HG03558 (cell line): Measurements from ENCODE around the gene RDH13.
"Not testable (repeated sequence)": the region's sequence is repeated elsewhere in the genome, so short reads cannot be mapped to it uniquely, and the experiment has no call there.

Source experiments
- ATAC-seq: cut with Tn5 transposase; IDR thresholded peaks from one replicate; pipeline ENCODE4 v1.9.1; 2021; ENCODE audit warnings: moderate number of reproducible peaks; ENCODE audit not compliant: unreplicated experiment; ENCODE audit errors: extremely low read depth

The RDH13 gene

DNA sequence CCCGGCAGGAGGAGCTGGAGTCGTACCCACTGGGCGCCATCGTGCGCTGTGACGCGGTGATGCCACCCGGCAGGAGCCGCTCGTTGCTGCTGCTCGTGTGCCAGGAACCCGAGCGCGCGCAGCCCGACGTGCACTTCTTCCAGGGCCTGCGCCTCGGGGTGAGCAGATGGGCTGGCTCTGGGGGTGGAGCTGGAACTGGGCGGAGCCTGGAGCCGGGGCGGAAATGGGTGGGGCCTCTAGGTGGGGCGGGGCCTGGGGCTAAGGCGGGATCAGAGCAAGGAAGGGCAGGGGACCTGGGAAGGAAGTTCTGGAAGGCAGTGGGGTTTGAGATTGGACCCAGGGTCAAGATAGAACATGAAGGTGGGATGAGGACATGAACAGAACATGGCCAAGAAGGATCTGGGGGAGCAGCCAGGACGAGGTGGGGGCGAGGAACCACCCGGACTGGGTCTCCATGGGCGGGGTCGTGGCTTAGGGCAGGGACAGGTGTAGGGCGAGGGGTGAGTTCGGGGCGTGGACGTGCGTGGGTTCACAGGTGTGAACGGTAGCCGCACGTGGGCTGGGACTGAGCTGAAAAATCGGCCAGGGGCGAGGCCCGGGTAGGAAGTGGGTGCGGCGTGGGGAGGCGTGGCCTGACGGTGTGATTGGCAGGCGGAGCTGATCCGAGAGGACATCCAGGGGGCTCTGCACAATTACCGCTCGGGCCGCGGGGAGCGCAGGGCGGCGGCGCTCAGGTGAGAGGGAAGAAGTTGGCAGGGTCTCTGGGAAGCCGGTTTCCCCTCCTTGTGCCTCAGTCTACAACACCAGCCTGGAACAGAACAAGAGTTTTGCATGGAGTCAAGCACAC lies 17.4 kb upstream of the RDH13 start:
- no peak for ATAC-seq

DNA sequence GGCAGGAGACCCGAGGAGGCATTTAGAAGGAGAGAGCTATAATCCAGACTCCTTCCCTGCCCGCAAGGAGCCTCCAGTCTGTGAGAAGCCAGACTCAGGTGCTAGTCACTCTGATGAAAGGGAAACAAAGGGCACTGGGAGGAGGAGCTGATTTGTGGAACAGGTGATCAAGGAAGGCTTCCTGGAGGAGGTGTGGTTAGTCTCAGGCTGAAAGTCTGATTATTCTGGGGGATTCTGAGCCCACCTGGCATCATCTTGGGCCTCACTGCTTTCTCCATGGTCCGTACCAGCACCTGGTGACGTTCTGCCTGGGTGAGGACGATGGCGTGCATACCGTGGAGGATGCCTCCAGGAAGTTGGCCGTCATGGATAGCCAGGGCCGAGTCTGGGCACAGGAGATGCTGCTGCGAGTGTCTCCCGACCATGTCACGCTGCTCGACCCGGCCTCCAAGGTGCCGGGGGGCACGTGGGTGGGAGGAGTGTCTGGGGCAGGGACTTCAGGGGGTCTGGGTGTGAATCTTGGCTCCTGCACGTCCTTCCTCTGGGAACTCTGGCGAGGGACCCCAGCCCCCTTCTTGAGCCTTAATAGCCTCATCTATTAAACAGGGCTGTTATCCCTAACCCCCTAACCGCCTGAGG lies 16.6 kb upstream of the RDH13 start:
- ATAC-seq, result no peak

DNA sequence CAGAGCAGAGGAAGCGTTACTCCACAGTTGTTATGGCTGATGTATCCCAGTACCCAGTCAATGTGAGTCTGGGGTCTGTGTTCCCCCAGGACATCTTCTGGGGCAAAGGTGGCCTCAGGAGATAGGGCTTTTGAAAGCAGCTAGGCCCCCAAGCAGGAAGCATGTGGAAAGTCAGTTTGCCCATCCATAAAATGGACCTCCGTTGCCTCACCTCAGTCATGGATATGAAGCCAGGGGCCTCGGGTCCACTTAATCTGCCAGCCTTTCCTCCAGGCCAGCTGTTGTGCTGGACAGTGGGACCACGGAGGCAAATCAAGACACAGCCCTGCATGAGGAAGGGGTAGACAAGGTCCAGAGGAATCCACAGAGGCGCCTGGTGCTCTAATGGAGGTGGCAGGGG lies 16.0 kb upstream of the RDH13 start:
- no peak for ATAC-seq

DNA sequence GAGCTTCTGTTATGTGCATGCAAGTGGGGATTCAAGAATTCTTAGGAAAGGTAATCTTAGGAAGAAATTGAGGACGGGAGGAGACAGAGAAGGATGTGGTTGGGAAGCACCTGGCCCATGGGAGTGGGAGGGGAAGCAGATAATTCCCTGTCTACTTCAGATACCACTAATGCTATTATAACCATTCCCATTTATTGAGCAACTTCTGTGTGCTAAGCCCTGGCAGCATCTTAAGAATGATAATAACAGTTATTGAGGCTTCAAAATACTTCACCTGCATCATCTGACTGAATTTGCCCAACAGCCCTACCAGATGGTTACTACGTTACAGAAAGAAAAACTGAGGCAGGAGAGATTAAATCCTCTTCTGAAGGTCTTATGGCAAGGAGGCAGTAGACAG lies 14.2 kb upstream of the RDH13 start:
- no peak for ATAC-seq

DNA sequence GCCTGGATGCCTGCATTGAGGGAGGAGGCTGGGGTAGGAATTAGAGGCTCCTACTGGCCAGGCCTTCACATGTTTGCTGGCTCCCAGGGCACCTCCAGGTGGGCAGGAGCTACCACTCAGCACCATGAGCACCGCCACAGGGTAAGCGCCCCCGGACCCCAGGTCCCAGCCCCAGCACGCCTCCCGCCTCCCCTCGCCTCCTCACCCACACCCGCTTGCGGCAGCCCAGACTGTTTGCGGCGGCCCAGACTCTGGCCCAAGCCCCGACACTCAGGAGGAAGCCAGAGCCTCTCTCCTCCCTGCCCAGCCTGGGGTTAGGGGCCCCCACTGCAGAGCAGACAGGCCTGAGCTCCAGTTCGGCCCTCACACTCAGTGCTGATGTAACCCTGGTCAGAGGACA lies 13.4 kb upstream of the RDH13 start:
- ATAC-seq, result no peak

DNA sequence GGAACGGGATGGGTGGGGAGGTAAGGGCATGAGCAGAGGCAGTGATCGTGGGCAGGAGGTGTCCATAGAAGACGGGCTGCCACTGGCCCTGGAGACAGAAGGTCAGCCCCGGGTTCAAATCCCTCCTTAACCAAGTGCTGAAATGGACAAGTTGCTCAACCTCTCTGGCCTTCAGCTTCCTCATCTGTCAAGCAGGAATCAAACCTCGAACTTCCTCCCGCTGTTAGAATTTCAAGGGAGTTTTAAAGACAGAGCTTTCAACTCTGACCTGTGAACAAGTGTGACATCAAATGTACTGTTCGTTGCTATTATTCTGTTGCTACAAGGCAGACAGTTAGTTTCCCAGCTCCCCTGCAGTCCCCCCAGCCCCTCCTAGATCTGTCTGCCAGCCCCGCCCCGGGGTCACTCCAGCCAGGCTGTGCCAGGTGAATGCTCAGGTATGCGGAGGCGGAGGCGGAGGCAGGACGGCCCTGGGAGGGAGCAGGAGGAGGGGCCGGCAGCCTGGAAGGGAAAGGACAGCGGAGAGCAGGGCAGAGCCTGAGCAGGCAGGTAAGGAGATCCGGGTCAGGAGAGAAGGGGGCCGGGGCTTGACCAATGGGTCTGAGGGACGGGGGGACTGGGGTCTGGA lies 12.5 kb upstream of the RDH13 start, which contains the start of gene EPS8L1:
EPS8L1 (plus strand) TSS at position 499 of the 628 bp plus-strand sequence. CDS start 576 bp downstream, outside the sequence.
- no peak for ATAC-seq

DNA sequence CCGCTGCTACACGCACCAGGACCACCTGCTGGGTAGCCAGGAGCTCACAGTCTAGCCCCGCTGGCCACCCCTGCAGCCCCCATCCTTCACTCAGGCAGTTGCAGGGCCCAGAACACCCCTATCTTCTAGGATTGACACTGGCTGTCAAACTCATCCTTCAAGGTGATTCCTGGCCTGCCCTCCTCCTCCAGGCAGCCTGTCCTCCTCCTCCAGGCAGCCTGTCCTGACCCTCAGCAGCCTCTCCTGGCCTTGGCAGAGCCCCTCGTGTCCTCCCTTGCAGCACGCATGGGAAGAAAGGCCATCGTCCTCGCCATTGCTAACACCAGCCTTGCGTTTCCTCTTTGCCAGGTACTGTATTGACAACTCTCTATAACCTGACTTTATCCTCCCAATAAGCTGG lies 9.0 kb upstream of the RDH13 start:
- no peak for ATAC-seq

DNA sequence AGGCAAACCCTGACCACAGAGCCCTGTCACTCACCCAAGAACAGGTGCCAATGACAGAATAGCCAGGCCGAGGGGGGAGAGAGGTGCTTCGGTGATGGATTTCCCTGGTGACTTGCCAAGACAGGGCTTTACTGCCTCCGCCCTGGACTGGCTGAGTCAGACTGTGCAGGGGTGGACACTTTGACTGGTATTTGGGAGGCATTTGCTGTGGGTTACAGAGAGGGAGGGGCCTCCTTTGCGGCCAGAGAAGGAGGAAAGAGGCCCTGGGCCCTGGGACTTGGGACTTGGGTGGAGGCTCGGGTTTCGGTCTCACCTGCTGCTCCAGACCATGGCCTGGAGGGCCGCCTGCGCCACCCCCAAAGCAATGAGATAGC lies 8.2 kb upstream of the RDH13 start:
- no peak for ATAC-seq

DNA sequence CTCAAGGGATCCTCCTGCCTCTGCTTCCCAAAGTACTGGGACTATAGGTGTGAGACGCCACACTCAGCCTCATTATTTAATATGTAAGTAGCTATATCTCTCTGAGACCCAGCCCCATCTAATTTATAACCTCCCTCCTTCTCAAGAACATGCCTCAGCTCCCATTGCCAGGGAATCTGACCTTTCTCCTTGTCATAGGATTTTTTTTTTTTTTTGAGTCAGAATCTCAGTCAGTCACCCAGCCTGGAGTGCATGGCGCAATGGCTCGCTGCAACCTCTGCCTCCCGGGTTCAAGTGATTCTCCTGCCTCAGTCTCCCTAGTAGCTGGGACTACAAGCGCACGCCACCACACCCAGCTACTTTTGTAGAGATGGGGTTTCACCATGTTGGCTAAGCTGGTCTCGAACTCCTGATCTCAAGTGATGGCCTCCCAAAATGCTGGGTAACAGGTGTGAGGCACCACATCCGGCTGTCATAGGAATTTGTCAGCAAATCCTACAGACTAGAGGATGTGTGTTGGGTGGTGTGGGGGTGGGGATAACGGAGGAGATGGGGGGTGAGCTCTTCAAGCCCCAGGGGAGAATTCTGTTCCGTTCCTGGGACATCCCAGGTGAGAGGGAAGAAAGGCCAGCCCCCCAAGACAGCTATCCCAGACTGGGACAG lies 7.6 kb upstream of the RDH13 start:
- ATAC-seq, result no peak

DNA sequence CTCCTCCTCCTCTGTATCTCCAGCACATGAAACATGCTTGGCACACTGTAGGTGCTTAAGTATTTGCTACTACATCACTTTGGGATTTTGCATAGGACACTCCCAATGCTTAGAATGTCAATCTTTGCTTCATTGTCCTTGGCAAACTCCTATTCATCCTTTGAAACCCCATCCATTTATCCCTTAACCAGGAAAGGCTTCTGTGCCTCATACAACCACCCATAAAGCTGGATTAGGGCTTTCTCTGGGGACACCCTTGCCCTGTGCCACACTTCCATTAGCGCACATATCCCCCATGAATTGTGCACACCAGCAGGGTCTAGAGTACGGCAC lies 6.9 kb upstream of the RDH13 start:
- no peak for ATAC-seq

DNA sequence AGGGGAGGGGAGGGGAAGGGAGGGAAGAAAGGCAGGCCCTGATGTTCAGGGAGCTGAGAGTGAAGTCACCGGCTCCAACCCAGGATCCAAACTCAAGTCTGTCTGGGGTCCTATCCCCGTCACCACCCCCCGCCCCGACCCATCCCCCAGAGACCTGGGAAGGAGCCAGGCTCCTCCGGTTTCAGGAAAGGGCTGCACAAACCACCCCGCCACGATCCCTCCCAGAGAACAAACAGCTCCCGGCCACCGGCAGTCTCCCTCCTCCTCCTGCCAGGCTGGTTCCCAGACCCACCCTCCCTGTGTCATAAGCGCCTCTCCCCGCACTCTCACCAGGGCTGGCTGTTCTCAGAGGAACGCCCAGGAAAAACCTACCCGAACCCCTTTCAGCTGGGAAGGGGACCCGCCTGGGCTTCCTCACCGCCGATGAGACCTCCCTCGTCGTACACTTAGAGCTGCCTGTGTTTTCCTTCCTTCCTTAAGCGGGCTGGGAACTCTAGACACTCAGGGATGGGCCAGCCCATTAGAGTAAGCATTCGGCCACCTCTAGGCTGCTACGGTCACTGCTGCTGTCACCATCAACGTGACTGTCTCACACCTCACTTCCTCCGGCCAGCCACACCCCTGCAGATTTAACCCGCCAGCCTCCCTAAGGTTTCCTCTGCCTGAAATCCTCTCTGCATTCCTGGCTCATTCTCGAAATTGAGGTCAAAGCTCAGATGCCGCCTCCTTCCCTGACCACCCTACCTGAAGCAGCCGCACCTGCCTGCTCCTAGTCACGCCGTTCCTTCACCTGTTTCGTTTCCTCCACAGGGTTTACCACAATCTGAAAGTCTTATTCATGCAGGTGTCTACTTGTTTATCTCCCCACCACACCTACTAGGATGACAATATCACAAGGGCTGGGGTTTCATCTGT lies 6.3 kb upstream of the RDH13 start:
- ATAC-seq, result no peak

DNA sequence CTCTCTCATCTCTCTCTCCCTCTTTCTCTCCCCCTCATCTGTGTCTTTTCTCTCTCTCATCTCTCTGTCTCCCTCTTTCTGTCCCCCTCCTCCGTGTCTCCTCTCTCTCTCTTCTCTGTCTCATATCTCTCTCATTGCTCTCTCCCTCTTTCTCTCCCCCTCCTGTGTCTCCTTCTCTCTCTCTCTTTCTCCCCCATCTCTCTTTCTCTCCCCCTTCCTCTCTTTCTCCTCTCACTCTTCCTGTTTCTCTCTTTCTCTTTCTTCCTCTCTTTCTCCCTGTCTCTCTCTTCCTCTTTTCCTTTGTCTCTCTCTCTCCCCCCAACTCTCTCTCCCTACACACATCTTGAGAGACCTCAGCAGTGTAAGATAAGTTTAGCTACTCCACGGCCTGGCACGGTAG lies 4.9 kb upstream of the RDH13 start:
- no peak for ATAC-seq

DNA sequence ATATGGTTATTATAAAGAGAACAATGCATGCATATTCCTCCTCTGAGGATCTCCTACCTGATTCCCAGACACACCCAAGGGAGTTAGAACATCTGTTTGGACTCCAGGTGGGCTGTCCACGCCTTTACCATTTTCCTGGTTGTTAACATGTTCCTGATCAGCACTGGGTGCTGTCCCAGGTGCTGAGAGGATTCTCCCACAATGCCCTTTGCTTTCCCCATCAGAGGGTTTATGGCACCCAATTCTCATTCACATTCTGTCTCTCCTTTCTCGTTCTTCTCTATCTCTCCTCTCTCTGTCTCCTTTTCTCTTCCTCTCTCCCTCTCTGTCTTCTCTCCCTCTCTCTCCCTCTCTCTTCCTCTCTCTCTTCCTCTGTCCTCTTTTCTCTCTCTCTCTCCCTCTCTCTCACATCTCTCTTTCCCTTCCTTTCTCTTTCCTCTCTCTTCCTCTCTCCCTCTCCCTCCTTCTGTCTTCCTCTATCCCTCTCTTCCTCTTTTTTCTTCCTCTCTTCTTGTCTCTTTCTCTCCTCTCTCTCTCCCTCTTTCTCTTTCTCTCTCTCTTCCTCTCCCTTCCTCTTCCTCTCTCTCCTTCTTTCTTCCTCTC lies 3.3 kb upstream of the RDH13 start:
- ATAC-seq, result no peak

DNA sequence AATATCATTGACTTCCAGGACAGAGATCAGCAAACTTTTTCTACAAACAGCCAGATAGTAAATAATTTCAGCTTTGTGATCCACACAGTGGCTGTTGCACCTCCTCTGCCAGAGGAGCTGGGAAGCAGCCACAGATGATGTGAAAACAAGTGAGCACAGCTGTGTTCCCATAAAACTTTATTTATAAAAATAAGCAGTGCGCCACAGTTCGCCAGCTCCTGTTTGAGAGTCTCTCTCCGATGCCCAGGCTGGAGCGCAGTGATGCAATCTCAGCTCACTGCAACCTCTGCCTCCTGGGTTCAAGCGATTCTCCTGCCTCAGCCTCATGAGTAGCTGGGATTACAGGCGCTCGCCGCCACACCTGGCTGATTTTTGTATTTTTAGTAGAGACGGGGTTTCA lies 2.6 kb upstream of the RDH13 start:
- ATAC-seq, result not testable (repeated sequence)

DNA sequence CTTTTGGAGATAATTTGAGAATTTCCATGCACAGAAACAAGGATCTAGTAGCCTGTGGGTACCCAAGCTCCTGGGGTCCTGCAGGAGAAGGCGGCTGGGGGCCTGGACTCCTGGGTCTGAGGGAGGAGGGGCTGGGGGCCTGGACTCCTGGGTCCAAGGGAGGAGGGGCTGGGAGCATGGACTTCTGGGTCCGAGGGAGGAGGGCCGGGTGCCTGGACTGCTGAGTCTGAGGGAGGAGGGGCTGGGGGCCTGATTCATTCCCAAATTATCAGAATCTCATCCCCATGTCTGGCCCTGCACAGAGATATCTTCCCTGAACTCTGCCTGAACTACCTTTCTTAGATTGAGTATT lies 520 bp upstream of the RDH13 start:
- no peak for ATAC-seq

DNA sequence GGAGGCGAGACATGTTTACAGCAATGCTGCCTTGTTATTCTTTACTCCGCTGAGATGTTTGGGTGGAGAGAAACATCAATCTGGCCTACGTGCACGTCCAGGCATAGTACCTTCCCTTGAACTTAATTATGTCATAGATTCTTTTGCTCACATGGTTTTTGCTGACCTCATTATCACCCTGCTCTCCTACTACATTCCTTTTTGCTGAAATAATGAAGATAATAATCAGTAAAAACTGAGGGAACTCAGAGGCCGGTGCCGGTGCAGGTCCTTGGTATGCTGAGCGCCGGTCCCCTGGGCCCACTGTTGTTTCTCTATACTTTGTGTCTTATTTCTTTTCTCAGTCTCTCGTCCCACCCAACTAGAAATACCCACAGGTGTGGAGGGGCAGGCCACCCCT lies 2.7 kb downstream of the RDH13 start:
- ATAC-seq, result not testable (repeated sequence)

DNA sequence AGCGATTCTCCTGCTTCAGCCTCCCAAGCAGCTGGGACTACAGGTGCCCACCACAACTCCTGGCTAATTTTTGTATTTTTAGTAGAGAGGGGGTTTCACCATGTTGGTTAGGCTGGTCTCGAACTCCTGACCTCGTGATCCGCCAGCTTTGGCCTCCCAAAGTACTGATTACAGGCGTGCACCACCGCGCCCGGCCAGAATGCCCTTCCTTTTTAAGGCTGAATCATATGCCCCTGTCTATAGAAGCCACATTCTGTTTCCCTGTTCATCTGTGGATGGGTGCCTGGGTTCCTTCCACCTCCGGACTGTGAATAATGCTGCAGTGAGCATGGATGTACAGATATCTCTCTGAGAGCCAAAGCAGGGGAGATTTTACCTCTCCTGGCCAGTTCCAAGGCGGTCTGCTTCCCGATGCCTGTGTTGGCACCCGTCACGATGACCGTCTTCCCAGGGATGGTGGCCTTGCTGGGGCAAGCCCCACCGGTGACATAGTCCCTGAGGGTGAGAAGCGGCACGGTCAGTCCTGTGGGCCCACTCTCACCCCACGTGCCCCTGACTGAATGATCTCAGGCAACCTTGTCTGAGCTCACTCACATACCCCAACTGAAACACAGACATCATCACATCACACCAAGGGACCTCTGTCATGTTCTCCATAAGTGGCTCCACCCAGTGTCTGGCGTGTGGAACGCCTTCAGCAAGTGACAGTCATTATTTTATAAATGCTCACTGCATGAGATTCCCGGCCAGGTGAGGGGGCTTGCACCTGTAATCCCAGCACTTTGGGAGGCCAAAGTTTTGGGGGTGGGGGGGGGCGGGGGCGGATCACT lies 4.0 kb downstream of the RDH13 start:
- ATAC-seq, result no peak

DNA sequence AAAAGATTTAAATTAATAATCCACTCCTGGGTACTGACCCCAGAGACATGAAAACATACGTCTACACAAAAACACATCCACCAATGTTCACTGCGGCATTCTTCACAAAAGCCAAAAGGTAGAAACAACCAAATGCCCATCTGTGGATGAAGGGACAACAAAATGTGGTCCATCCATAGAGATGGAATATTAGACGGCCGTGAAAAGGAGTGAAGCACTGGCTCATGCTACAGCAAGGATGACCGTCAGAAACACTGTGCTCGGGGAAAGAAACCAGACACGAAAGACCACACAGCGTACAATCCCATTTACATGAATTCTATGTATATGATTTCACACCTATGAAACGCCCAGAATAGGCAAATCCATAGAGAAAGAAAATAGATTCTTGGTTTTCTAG lies 6.1 kb downstream of the RDH13 start:
- no peak for ATAC-seq

DNA sequence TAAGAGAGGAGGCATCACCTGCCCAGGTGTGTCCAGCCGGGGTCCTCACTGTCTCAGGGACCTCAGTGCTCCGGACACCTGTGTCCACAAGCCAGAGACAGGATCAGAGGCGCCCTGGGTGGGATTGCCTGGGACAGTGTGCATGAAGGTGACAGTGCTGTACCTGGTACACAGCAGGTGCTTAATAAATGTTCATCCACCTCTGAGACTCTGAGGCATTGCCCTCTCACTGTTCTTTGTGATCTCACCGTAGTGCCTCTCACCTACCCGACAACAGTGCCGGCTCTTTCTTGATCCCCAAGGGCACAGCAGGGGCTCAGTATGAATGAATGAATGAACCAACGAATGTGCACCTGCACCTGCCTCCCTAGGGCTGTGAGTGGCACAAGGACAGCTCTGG lies 9.2 kb downstream of the RDH13 start:
- no peak for ATAC-seq
